Lower leg skin (tissue), 4 donors: ENCODE results near the gene APOBEC3C. TPM values are rescaled to one million over a fixed set of nuclear protein-coding genes. Genes with fewer than 3 reads are reported as not detected.

ENCODE experiments used
- DNase-seq, 2 donors: peaks; one replicate each; pipeline ENCODE4 v3.0.0-alpha.2; 2019; ENCODE audit warnings: low spot score in 2 of 2
- H3K4me3 ChIP-seq: fragments of 200-600 bp; sonication (generic); 2 replicates; pipeline ENCODE4 v1.5.1; 2017; ENCODE audit warnings: mild to moderate bottlenecking, low read depth; ENCODE audit not compliant: poor library complexity, severe bottlenecking
- CTCF ChIP-seq, 3 donors: fragments of 450-650 bp; IDR thresholded peaks; one replicate each; pipeline ENCODE4 v1.5.1; 2016; ENCODE audit warnings: antibody characterized with exemption in 3 of 3, mild to moderate bottlenecking in 3 of 3, moderate library complexity in 2 of 3
- POLR2A ChIP-seq, 2 donors: fragments of 450-650 bp; IDR thresholded peaks; one replicate each; pipeline ENCODE4 v1.6.1; 2016 to 2017; ENCODE audit warnings: antibody characterized with exemption in 2 of 2, mild to moderate bottlenecking in 1 of 2, moderate library complexity in 1 of 2
- WGBS, 2 donors: methylation state at CpG; one replicate each; pipeline ENCODE4 v1.1.5; 2018; 5-methylcytosine and 5-hydroxymethylcytosine counted together
- intact Hi-C: fragments of 100-400 bp; cut with DNase I; formaldehyde crosslinking; loops from one replicate; pipeline ENCODE4 v1.15.0; 2023; ENCODE audit warnings: low total_unique reads
- total RNA-seq, 4 donors: library from RNA; depleted of rRNA; stranded (reverse); fragments of >200 nt; gene quantifications; one replicate each; pipeline ENCODE4 v1.1.0, GENCODE V29; 2016

The APOBEC3C gene
- 1 to 10 TPM; 4.6 to 8.0 (median 6.8) TPM for total RNA-seq

DNA sequence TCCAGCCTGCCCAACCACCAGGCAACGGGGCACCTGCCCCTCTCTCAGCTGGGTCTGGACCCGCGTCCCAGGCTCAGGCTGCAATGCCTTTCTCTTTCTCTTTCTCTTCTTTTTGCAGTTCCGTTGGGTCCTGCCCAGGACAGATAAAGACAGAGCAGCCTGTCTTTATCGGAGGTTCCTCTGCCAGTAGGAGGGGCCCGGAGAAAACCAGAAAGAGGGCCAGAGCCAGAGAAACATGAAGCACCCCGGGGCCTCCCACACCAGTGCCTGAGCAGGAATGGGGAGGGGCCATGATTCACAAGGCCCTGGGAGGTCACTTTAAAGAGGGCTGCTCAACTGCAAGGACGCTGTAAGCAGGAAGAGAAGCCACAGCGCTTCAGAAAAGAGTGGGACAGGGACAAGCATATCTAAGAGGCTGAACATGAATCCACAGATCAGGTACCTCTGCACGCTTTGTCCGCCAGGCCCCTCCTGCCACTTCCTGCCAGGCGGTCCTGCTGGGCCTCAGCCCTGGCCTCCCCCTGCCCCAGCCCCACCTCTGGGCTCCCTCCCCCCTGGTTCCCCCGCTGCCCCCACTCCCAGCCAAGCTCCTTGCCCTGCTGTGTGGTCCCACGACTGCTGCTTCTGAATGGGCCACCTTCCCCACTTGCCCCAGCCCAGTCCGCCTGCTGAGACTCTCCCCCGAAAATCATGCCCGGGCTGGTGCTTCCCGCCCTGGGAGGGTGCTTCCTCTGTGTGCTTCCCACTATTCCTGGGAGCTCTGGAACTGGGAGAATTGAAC, at the start of gene APOBEC3C:
Gene APOBEC3C, plus strand, starts transcription at position 316 of the 781 bp plus-strand sequence. Its CDS starts 106 bp downstream, at position 422.
- DNase-seq = peak; percentile 84 to 94
- WGBS, 2 donors = 2 to 8% methylated on average over 15 to 18 of the region's 18 CpGs
- no peak for TF ChIP-seq CTCF (IDR thresholded peaks at IDR 0.05)
- no peak for TF ChIP-seq POLR2A (IDR thresholded peaks at IDR 0.05)
- peak within 1 kb of the TSS; percentile 14 for H3K4me3 ChIP-seq
- intact Hi-C loops = no loop called here

DNA sequence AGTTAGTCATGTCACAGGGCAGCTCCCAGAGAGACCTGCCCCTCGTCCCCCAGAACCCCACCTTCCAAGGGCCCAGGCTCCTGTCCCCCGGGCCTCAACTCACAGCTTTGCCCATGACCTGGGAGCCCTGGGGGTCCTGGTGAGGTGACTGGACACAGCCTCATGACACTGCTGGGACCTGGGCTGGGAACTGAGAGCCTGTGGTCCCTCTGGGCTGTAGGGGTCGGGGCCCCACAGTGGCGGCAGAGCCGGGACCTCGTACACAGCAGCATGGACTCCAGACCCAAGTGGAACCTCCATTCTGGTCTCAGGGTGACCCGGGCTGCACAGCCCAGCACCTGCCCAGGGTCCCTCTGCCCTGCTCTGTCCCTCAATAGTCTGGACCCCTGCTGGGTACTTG, 49.8 kb upstream of the APOBEC3C start:
- WGBS, 2 donors = 48% methylated on average over 2 of the region's 7 CpGs; no CpG with 5 or more reads in 1 of the 2 donors
- TF ChIP-seq CTCF (IDR thresholded peaks at IDR 0.05) = no peak
- no peak for TF ChIP-seq POLR2A (IDR thresholded peaks at IDR 0.05)
- DNase-seq = no peak
- intact Hi-C loops = no loop called here
- no peak overlapping the region for H3K4me3 ChIP-seq

DNA sequence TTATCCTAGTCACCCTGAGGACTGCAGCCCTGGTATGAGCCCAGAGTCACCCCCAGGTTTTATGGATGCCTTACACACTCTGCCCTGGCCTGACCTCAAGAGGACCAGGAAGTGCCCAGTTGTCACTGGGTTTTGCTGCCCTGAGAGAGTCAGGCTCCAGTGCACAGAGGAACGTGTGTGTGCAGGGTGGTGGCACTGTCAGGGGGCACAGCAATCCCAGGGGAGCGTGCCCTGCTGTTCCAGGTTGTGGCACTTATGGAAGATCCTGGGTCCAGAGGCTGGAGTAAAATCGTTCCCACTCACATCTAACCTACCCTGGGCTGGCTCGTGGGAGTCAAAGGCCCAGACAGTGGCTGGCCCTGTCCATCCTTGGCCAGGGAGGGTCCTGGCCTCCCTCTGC, 49.1 kb upstream of the APOBEC3C start:
- WGBS, 2 donors = 67% methylated on average over 3 of the region's 4 CpGs; no CpG with 5 or more reads in 1 of the 2 donors

DNA sequence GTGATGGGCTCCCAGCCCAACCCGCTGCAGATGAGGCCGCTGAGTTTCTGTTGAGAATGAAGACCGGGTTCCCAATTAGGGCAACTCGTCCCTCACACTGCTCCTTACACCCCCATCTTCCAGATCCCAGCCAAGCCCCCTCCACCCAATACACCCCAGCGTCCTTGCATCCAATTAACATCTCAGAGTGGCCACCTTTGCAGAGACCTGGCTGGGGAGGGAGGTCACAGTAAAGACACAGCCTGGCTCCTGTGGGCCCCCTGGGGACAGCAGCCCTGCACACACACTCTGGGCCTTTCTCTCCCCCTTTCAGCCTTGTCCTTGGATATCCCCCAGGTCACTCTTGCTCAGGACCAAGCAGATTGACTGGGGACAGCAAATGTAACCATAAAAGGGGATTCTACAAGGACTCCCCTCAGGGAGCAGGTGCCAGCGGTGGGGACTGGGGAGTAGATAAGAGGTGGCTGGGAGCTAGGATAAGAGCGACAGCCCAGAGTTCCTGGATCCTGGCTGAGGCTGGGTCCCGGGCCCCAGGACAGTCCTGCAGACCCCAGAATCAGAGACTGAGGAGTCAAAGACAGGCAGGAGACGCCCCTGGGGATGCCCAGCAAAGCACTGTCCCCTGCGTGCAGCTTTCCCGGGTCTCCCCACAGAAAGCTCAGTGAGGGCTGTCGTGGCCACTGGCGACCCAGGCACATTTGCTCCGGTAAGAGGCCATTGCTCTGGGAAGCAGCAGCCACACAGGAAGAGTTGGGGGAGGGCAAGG, 48.3 kb upstream of the APOBEC3C start:
- DNase-seq = no peak
- TF ChIP-seq CTCF (IDR thresholded peaks at IDR 0.05) (no peak), POLR2A (IDR thresholded peaks at IDR 0.05) (no peak)
- 85% methylated on average over 11 of the region's 14 CpGs; no CpG with 5 or more reads in 1 of the 2 donors for WGBS, 2 donors
- no peak overlapping the region for H3K4me3 ChIP-seq
- intact Hi-C loops = no loop called here

More for the DNA sequence above, 49.1 kb upstream of the APOBEC3C start:
- TF ChIP-seq CTCF (IDR thresholded peaks at IDR 0.05) = no peak
- TF ChIP-seq POLR2A (IDR thresholded peaks at IDR 0.05) = no peak
- no peak overlapping the region for H3K4me3 ChIP-seq
- intact Hi-C loops = no loop called here
- no peak for DNase-seq

GRCh38 chr22:38966380-38966702, 47.7 kb upstream of the APOBEC3C start:
- WGBS, 2 donors = 75% methylated on average over 5 of the region's 5 CpGs; no CpG with 5 or more reads in 1 of the 2 donors
- DNase-seq = no peak
- intact Hi-C loops = no loop called here
- no peak overlapping the region for H3K4me3 ChIP-seq
- no peak for TF ChIP-seq CTCF (IDR thresholded peaks at IDR 0.05)
